GM06990 (cell line): ENCODE results near the gene MAP3K6.

ENCODE experiments used
- DNase-seq: peaks from one replicate; pipeline ENCODE4 v3.0.0-alpha.2; 2011; ENCODE audit not compliant: insufficient read length; ENCODE audit errors: extremely low read depth
- H3K27me3 ChIP-seq: replicated peaks from 2 replicates; pipeline ENCODE4 v1.6.0; 2011; ENCODE audit warnings: low read length; ENCODE audit not compliant: control insufficient read depth, insufficient read depth
- H3K36me3 ChIP-seq: 2 replicates; pipeline ENCODE4 v1.5.1; 2011; ENCODE audit warnings: low read length; ENCODE audit not compliant: control insufficient read depth, insufficient read depth
- H3K4me3 ChIP-seq: replicated peaks from 2 replicates; pipeline ENCODE4 v1.5.1; 2011; ENCODE audit warnings: low read depth, mild to moderate bottlenecking, control low read depth, low read length
- CTCF ChIP-seq: IDR thresholded peaks from 2 replicates; pipeline ENCODE4 v1.5.1; 2011; ENCODE audit warnings: low read length, control low read depth, mild to moderate bottlenecking, inconsistent platforms; ENCODE audit not compliant: insufficient read depth, poor library complexity, severe bottlenecking

MAP3K6 gene

GRCh38 chr1:27365372-27366112 lies 1.2 kb downstream of the MAP3K6 start:
- Histone ChIP-seq H3K36me3 (no peaks in the 10 kb centered on the region), H3K4me3 (peak overlapping the region; percentile 63), H3K27me3 (no peaks in the 10 kb centered on the region)
- TF ChIP-seq CTCF: no peak
- peak; percentile 86 for DNase-seq

GRCh38 chr1:27364696-27365371 lies 1.9 kb downstream of the MAP3K6 start:
- no peaks in the 10 kb centered on the region for H3K36me3 ChIP-seq
- H3K4me3 ChIP-seq: no peak overlapping the region
- no peak for TF ChIP-seq CTCF
- no peak for DNase-seq
- no peaks in the 10 kb centered on the region for H3K27me3 ChIP-seq

GRCh38 chr1:27363766-27364695 lies 2.7 kb downstream of the MAP3K6 start:
- TF ChIP-seq CTCF: no peak

GRCh38 chr1:27361553-27361952 lies 5.2 kb downstream of the MAP3K6 start:
- no peak overlapping the region for H3K4me3 ChIP-seq
- no peak for TF ChIP-seq CTCF
- no peaks in the 10 kb centered on the region for H3K27me3 ChIP-seq
- no peak for DNase-seq
- no peaks in the 10 kb centered on the region for H3K36me3 ChIP-seq

More at GRCh38 chr1:27363766-27364695, 2.7 kb downstream of the MAP3K6 start:
- Histone ChIP-seq H3K27me3 (no peaks in the 10 kb centered on the region), H3K36me3 (no peaks in the 10 kb centered on the region), H3K4me3 (no peak overlapping the region)
- no peak for DNase-seq

- no peak overlapping the region for H3K4me3 ChIP-seq
Observed at GRCh38 chr1:27361044-27361402, 5.7 kb downstream of the MAP3K6 start.

More at GRCh38 chr1:27361044-27361402, 5.7 kb downstream of the MAP3K6 start:
- Histone ChIP-seq H3K27me3 (no peaks in the 10 kb centered on the region), H3K36me3 (no peaks in the 10 kb centered on the region)
- no peak for DNase-seq
- no peak for TF ChIP-seq CTCF
